Stomach (tissue), 9 donors: ENCODE measurements around the gene PNMA8A. TPM values are rescaled to one million over a fixed set of nuclear protein-coding genes. Genes with fewer than 3 reads are reported as not detected.
"Not testable (repeated sequence)": the region's sequence is repeated elsewhere in the genome, so short reads cannot be mapped to it uniquely, and the experiment has no call there.

Source experiments
- DNase-seq, 2 donors: peaks; one replicate each; pipeline versions ENCODE4 v3.0.0 to v3.0.0-alpha.2; 2013 to 2019
- H3K27ac ChIP-seq, 5 donors: fragments of 200-600 bp in 4 of 5; sonication (generic) in 4 of 5; one replicate each; pipeline ENCODE4 v1.5.1; 2013 to 2019; ENCODE audit warnings: mild to moderate bottlenecking in 1 of 5, moderate library complexity in 1 of 5
- H3K27me3 ChIP-seq, 3 donors: fragments of 200-600 bp; sonication (generic); one replicate each; pipeline ENCODE4 v1.5.1; 2017 to 2019; ENCODE audit warnings: mixed run types in 1 of 3
- H3K36me3 ChIP-seq, 4 donors: fragments of 200-600 bp; sonication (generic); 1 replicate in 3 of 4; 2 replicates in 1 of 4; pipeline ENCODE4 v1.5.1; 2016 to 2019
- H3K4me1 ChIP-seq, 4 donors: fragments of 200-600 bp; sonication (generic); one replicate each; pipeline ENCODE4 v1.5.1; 2016 to 2019
- H3K4me3 ChIP-seq, 4 donors: fragments of 200-600 bp; sonication (generic) in 3 of 4; one replicate each; pipeline ENCODE4 v1.5.1; 2016 to 2019; ENCODE audit warnings: mild to moderate bottlenecking in 1 of 4
- H3K9me3 ChIP-seq, 4 donors: fragments of 200-600 bp; sonication (generic); one replicate each; pipeline ENCODE4 v1.5.1; 2016 to 2019
- CTCF ChIP-seq, 7 experiments: fragments of 450-650 bp in 4 of 7; fragments of 200-600 bp in 3 of 7; sonication (generic) in 3 of 7; IDR thresholded peaks; one replicate each; pipeline ENCODE4 v1.5.1; 2016 to 2019; ENCODE audit warnings: antibody characterized with exemption in 7 of 7, control low read depth in 2 of 7, mild to moderate bottlenecking in 1 of 7
- EP300 ChIP-seq: sonication (generic); formaldehyde crosslinking; IDR thresholded peaks from one replicate; pipeline ENCODE4 v1.6.1; 2017; ENCODE audit warnings: antibody characterized with exemption
- POLR2A ChIP-seq, 4 donors: fragments of 450-650 bp; IDR thresholded peaks; one replicate each; pipeline ENCODE4 v1.6.1; 2016; ENCODE audit warnings: antibody characterized with exemption in 4 of 4, control low read depth in 2 of 4, mild to moderate bottlenecking in 1 of 4, moderate library complexity in 1 of 4
- POLR2AphosphoS5 ChIP-seq, 3 donors: sonication (generic); formaldehyde crosslinking; IDR thresholded peaks; one replicate each; pipeline ENCODE4 v1.6.1; 2016; ENCODE audit warnings: antibody characterized with exemption in 3 of 3
- WGBS, 5 donors: extraction: QIAGEN DNeasy Blood & Tissue Kit in 3 of 5; methylation state at CpG; one replicate each; pipeline versions ENCODE4 v1.1.5 to v1.1.7; 2013 to 2018; 5-methylcytosine and 5-hydroxymethylcytosine counted together
- intact Hi-C: fragments of 100-400 bp; cut with DNase I; formaldehyde crosslinking; loops from one replicate; pipeline ENCODE4 v1.15.1; 2023; ENCODE audit warnings: low total_unique reads
- polyA plus RNA-seq, 3 donors: library from polyadenylated mRNA; stranded (reverse); fragments of 200-250 nt; gene quantifications; one replicate each; pipeline ENCODE4 v1.2.3, GENCODE V29; 2013
- total RNA-seq, 5 donors: library from RNA; depleted of rRNA; stranded (reverse); fragments of >200 nt; gene quantifications; one replicate each; pipeline versions ENCODE4 v1.1.0 to v1.2.3, GENCODE V29; 2014 to 2016
- donor health status: healthy with polysubstance abuse.
- donor health status: Bipolar disorder and iron deficiency.
- donor health status: healthy.

The PNMA8A gene
- total and polyA plus RNA-seq, 8 donors, result 0.43 to 4.8 (median 1.4) TPM; not detected in 2

- H3K4me3 ChIP-seq, result no peak overlapping the region
- peaks cover 7 to 22% (median 16%) of the 10 kb centered on the region in 4 donors for H3K4me1 ChIP-seq
- peak in 1 of 2 donors; percentile 35 for DNase-seq
- no peaks in the 10 kb centered on the region for H3K36me3 ChIP-seq
- intact Hi-C loops, result no loop called here
- no peaks in the 10 kb centered on the region for H3K27me3 ChIP-seq
- 11 to 53% (median 42%) methylated on average over 1 of the region's 1 CpG for WGBS, 5 donors
- no peak overlapping the region for H3K27ac ChIP-seq
- no peaks in the 10 kb centered on the region for H3K9me3 ChIP-seq
- no peak for TF ChIP-seq EP300
- TF ChIP-seq POLR2AphosphoS5 (IDR thresholded peaks at IDR 0.05), result no peak
- TF ChIP-seq POLR2A (IDR thresholded peaks at IDR 0.05), result no peak
- no peak for TF ChIP-seq CTCF (IDR thresholded peaks at IDR 0.05)
These were observed 29.5 kb downstream of the PNMA8A start for GRCh38 chr19:46441866-46442265.

GRCh38 chr19:46435689-46436088, 35.7 kb downstream of the PNMA8A start:
- H3K36me3 ChIP-seq, H3K9me3 ChIP-seq, intact Hi-C loops, H3K27ac ChIP-seq, H3K4me1 ChIP-seq, H3K4me3 ChIP-seq, DNase-seq: not testable (repeated sequence)
- peaks cover 0 to 45% (median 5%) of the 10 kb centered on the region in 3 donors for H3K27me3 ChIP-seq
- WGBS, 5 donors, result 94 to 97% (median 96%) methylated on average over 4 of the region's 4 CpGs

GRCh38 chr19:46435009-46435408, 36.4 kb downstream of the PNMA8A start:
- Histone ChIP-seq H3K4me1 (no peaks in the 10 kb centered on the region), H3K36me3 (no peaks in the 10 kb centered on the region), H3K4me3 (no peak overlapping the region), H3K27me3 (peaks cover 0 to 49% (median 5%) of the 10 kb centered on the region in 3 donors), H3K9me3 (no peaks in the 10 kb centered on the region), H3K27ac (no peak overlapping the region)
- intact Hi-C loops, result no loop called here
- TF ChIP-seq EP300, result no peak
- WGBS, 5 donors, result 49 to 61% (median 50%) methylated on average over 6 of the region's 6 CpGs
- no peak for DNase-seq

GRCh38 chr19:46433470-46433869, 37.9 kb downstream of the PNMA8A start:
- DNase-seq, H3K4me3 ChIP-seq, H3K27ac ChIP-seq, H3K4me1 ChIP-seq, H3K36me3 ChIP-seq, H3K9me3 ChIP-seq, intact Hi-C loops: not testable (repeated sequence)
- 55 to 64% (median 62%) methylated on average over 7 of the region's 7 CpGs for WGBS, 5 donors
- H3K27me3 ChIP-seq, result peaks cover 0 to 65% (median 10%) of the 10 kb centered on the region in 3 donors

- intact Hi-C loops, result no loop called here
- Histone ChIP-seq H3K27ac (no peak overlapping the region), H3K36me3 (no peaks in the 10 kb centered on the region), H3K27me3 (peaks cover 0 to 81% (median 17%) of the 10 kb centered on the region in 3 donors), H3K9me3 (no peaks in the 10 kb centered on the region), H3K4me3 (no peak overlapping the region), H3K4me1 (peaks cover 0 to 18% (median 10%) of the 10 kb centered on the region in 4 donors)
- TF ChIP-seq CTCF (IDR thresholded peaks at IDR 0.05), result no peak
- TF ChIP-seq EP300, result no peak
- TF ChIP-seq POLR2AphosphoS5 (IDR thresholded peaks at IDR 0.05), result no peak
- TF ChIP-seq POLR2A (IDR thresholded peaks at IDR 0.05), result no peak
- DNase-seq, result peak in 1 of 2 donors; percentile 55
- WGBS, 5 donors, result 26 to 42% (median 35%) methylated on average over 8 to 10 of the region's 10 CpGs
These were observed 39.5 kb downstream of the PNMA8A start for GRCh38 chr19:46431824-46432223.

GRCh38 chr19:46429999-46430398, 41.4 kb downstream of the PNMA8A start:
- H3K4me1 ChIP-seq, result peaks cover 6 to 31% (median 19%) of the 10 kb centered on the region in 4 donors
- H3K27me3 ChIP-seq, result peaks cover 0 to 90% (median 25%) of the 10 kb centered on the region in 3 donors
- no peak for TF ChIP-seq EP300
- TF ChIP-seq CTCF (IDR thresholded peaks at IDR 0.05), result no peak
- TF ChIP-seq POLR2AphosphoS5 (IDR thresholded peaks at IDR 0.05), result no peak
- no peak for TF ChIP-seq POLR2A (IDR thresholded peaks at IDR 0.05)
- DNase-seq, result no peak
- WGBS, 5 donors, result 69 to 84% (median 78%) methylated on average over 4 of the region's 4 CpGs
- H3K9me3 ChIP-seq, result no peaks in the 10 kb centered on the region
- intact Hi-C loops, result no loop called here
- H3K4me3 ChIP-seq, result no peak overlapping the region
- H3K27ac ChIP-seq, result no peak overlapping the region
- no peaks in the 10 kb centered on the region for H3K36me3 ChIP-seq
